Measurements from ENCODE around the gene PALLD.
"Not testable (repeated sequence)": the region's sequence is repeated elsewhere in the genome, so short reads cannot be mapped to it uniquely, and the experiment has no call there.

Gene PALLD

GRCh38 chr4:168490711-168491110 lies 6.1 kb upstream of the PALLD start:
- intact Hi-C loops (cut with DNase I) = no loop called here
- no peak for DNase-seq

GRCh38 chr4:168491563-168491962 lies 5.3 kb upstream of the PALLD start:
- intact Hi-C loops (cut with DNase I) = no loop called here
- no peak for DNase-seq

DNA sequence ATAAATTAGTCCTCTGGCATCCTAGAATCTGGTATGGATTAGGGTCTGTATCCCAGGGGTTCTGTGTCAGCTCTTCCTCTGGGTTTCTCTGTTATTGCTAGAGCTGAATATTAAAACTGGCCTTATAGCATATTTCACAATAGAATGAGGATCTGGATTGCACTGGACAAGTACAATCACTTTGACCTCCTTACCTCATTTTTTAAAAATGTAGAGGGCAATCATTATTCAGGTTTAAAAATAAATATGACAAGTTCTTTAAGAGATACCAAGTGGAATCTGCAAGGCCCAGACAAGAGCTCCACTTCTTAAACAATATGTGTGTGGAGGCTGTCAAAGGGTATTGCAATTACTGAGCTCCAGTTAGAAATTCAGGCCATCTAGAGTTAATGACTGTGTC lies 1.4 kb downstream of the PALLD start:
- intact Hi-C loops (cut with DNase I) = no loop called here
- no peak for DNase-seq

- no peak for DNase-seq
- intact Hi-C loops (cut with DNase I) = no loop called here
Measured at GRCh38 chr4:168499241-168499640, 2.4 kb downstream of the PALLD start.

DNA sequence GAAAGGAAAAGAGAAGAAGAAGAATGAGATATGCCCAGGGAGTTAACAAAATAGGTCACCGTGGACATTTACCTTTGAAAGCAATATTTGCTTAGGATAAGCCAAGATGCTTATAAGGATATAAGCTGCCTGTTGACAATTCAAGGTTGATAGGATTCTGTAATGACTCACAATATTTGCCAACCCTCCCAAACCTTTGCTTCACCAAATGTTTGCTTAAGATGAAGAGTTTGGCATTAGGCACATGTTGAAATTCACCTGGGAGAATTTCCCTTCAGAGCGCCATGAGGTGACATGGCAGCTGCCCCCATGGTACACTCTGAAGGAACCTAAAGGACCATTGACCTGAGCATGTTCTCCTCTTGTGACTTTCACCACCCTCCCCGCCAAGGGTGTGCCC lies 4.6 kb downstream of the PALLD start:
- DNase-seq = no peak
- intact Hi-C loops (cut with DNase I) = no loop called here

DNA sequence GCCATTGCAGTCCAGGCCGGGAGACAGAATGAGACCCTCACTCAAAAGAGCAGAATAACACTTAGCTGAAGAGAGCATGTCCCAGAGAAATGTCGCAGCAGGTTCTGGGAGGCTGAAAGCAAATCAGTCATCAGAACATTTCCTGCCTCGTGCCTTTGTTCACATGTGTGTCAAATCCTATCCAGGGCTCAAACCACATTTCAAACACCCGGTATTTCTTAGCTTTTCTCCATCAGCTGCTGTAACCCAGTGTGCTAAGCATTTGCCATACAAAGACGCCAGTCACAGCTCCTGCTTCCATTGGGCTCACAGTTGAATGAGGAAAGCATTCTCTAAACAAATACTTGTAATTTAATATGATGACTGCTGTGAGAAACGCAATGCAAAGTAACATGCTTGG lies 6.0 kb downstream of the PALLD start:
- intact Hi-C loops (cut with DNase I) = no loop called here
- DNase-seq = no peak

GRCh38 chr4:168503652-168504362 lies 7.0 kb downstream of the PALLD start:
- intact Hi-C loops (cut with DNase I) = no loop called here
- DNase-seq = no peak

DNA sequence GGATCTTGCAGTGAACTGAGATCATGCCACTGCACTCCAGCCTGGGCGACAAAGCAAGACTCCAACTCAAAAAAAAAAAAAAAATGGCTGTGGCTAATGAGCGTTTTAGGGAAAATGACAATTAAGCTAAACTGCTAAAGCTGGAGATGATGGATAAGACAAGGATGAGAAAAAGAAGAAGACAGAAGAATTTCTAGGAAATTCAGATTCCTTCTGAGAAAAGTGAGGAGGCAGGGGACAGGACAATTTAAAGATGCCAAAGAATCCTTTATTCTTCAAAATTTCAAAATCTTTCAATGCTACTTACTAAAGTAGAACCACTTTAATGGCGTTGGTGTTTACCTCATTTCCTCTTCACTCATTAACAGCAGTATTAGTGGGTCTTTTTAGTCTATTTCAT lies 7.7 kb downstream of the PALLD start:
- intact Hi-C loops (cut with DNase I) = no loop called here
- DNase-seq = no peak

DNA sequence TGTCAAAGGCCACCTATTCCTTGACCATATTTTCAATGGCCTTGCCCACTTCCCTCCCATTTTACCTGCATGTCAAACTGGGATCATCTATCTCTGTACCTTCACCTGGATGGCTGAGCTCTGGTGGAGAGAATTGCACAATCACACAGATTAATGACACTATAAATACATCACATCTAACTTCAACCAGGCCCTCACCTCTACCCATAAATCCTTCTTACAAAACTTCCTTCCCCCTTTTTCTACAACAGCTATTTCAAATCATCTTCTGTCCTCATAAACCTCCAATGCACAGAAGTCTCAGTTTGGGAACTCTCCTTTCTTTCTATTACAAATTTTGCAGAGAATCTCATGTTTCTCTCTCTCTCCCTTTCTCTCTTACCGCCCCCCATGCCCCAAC lies 9.2 kb downstream of the PALLD start:
- intact Hi-C loops (cut with DNase I) = no loop called here
- DNase-seq = no peak

DNA sequence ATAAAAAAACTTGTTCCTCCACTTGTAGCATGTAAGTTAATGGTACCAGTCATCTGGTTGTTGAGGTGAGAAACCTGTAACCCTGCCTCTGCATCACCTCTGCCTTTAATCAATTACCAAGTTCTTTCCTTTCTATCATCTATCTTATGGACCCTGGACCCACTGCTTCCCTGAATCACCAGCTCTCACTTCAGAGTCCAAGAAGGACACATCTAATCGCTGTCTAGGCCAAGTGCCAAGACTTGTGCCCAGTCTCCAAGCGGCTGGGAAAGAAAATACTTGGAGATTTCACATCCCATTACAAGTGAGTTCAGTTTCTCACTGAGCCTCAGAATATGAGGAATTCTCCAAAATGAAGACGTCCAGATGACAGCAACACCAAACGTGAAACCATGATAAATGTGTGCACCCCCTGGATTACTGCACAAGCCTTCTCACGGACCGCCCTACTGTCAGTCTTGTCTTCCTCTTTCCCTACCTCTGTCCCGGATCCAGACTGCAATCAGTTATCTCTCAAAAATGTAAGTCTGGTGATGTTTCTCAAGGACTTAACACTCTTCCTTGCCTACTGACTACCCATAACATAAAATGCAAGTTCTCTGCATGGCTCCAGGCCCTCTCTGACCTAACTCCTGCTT lies 10.4 kb downstream of the PALLD start:
- intact Hi-C loops (cut with DNase I) = no loop called here
- no peak for DNase-seq

- intact Hi-C loops (cut with DNase I) = no loop called here
- no peak for DNase-seq
Measured at GRCh38 chr4:168508683-168509082, 11.8 kb downstream of the PALLD start.

- no peak for DNase-seq
- intact Hi-C loops (cut with DNase I) = no loop called here
Measured at GRCh38 chr4:168509786-168510185, 12.9 kb downstream of the PALLD start.

GRCh38 chr4:168511780-168512489 lies 15.1 kb downstream of the PALLD start:
- no peak for DNase-seq
- intact Hi-C loops (cut with DNase I) = no loop called here

DNA sequence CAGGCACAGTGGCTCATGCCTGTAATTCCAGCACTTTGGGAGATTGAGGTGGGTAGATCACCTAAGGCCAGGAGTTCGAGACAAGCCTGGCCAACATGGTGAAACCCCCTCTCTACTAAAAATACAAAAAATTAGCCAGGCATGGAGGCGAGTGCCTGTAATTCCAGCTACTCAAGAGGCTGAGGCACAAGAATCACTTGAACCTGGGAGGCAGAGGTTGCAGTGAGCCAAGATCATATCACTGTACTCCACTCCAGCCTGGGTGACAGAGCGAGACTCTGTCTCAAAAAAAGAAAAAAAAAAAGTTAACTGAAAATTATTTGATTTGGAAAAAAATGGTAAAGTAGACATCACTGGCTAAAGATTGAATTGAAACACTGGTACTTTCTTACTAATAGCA lies 17.0 kb downstream of the PALLD start:
- intact Hi-C loops (cut with DNase I); DNase-seq: not testable (repeated sequence)

DNA sequence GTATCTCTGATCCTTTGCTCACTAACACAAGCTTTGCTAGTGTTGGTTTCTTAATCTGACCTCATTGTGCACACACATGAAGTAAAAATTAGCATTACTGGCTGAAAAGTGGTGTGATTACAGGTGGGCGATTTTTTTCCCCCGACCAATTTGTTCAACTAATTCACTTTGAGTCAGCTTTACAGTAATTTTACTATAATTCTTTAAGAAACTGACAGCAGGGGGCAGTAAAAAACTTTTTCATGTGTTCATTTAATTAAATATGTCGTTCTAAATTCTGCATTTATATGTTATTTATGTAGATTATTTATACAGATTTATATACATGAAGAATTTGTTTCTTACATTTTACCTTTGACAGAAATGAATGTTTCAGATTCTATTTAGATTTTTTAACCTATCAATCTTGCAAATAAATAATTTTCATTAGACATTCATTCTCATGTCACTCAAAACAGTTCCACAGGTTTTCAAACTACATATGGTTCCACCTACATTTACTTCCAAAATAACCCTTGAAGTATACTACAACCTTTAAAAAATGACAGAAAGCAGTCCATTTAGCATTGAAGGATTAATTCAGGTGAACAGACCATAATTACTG lies 17.5 kb downstream of the PALLD start:
- no peak for DNase-seq
- intact Hi-C loops (cut with DNase I) = no loop called here

GRCh38 chr4:168515222-168516011 lies 18.6 kb downstream of the PALLD start:
- no peak for DNase-seq
- intact Hi-C loops (cut with DNase I) = no loop called here

DNA sequence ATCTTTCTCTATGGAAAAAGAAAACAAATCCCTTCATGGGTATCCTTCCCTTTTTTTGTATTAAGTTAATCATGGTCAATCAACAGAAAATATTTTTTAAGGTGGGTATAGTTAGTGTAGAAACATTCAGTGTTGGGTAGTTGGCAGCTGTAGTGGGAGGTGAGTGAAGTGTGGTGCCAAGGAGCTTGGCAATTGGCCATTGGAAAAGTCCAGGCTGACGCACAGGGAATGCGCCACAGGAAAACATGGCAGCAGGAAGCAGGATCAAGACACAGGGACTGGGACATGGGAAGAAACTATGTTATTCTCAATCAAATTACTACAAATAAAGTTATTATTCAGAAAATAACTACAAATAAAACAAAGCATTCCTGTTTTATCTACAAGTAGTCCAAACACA lies 20.0 kb downstream of the PALLD start:
- intact Hi-C loops (cut with DNase I) = no loop called here
- no peak for DNase-seq

DNA sequence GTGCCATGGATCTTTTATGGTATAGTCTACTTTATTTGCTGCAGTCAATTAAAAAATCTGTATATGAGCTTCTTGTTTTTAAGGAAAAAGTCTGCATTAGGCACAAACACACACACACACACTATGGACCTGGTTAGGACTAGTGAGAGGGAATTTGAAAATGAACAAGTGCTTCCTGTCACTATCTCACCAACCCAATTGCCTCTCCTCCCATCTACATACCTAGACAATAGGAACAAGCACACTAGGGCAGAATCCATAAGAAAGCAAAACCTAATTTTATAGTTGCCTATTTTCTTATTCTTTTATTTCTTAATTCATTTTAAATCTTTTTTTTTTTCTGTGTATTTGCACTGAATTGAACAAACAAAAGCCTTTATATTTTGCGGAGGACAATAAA lies 22.7 kb downstream of the PALLD start:
- intact Hi-C loops (cut with DNase I) = no loop called here

GRCh38 chr4:168521721-168522120 lies 24.9 kb downstream of the PALLD start:
- intact Hi-C loops (cut with DNase I) = no loop called here
- no peak for DNase-seq

More for the DNA sequence above, 22.7 kb downstream of the PALLD start:
- no peak for DNase-seq

DNA sequence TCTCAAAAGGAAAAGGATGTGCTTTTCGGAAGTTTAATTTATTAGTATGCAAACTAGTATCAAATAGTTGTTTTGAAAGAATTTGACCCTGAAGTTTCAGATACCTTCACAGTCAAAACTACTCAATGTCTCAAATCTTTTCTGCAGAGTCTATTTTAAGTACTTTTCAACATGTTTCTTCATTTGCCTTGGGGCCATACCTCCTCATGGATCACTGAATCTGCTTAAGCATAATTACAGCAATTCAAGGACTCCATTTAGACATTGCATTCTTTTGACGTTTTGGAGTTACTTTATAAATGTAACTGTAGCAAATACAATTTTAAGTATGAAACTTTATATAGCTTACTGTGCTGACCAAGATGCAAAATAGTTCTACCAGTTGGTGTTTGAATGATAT lies 25.5 kb downstream of the PALLD start:
- intact Hi-C loops (cut with DNase I) = no loop called here
- DNase-seq = no peak

All from posterior cingulate gyrus (tissue), 11 donors.